Smooth muscle cell (in vitro differentiated cells): Measurements from ENCODE around the gene LONP2. TPM values are rescaled to one million over a fixed set of nuclear protein-coding genes. Genes with fewer than 3 reads are reported as not detected.

ENCODE experiments used
- DNase-seq: peaks from one replicate; lab custom pipeline; 2025; ENCODE audit not compliant: unreplicated experiment; lab: John Stamatoyannopoulos, UW
- H2AFZ ChIP-seq: fragments of 200-600 bp; sonication (generic); 2 replicates; pipeline ENCODE4 v1.6.0; 2016; ENCODE audit warnings: antibody characterized with exemption, low read depth, mild to moderate bottlenecking
- H3F3A ChIP-seq: fragments of 200-600 bp; sonication (generic); 2 replicates; pipeline ENCODE4 v1.6.0; 2017; ENCODE audit warnings: antibody characterized with exemption, low read depth
- H3K27ac ChIP-seq: fragments of 200-600 bp; sonication (generic); 2 replicates; pipeline ENCODE4 v1.5.1; 2016; ENCODE audit warnings: low read depth, mild to moderate bottlenecking
- H3K27me3 ChIP-seq: fragments of 200-600 bp; sonication (generic); 2 replicates; pipeline ENCODE4 v1.6.1; 2016; ENCODE audit warnings: low read depth, mild to moderate bottlenecking
- H3K36me3 ChIP-seq: fragments of 200-600 bp; sonication (generic); 2 replicates; pipeline ENCODE4 v1.5.1; 2016; ENCODE audit warnings: low read depth
- H3K4me1 ChIP-seq: fragments of 200-600 bp; sonication (generic); 2 replicates; pipeline ENCODE4 v1.5.1; 2016; ENCODE audit warnings: low read depth
- H3K4me2 ChIP-seq: fragments of 200-600 bp; sonication (generic); 2 replicates; pipeline ENCODE4 v1.6.0; 2016; ENCODE audit warnings: mild to moderate bottlenecking
- H3K4me3 ChIP-seq: fragments of 200-600 bp; sonication (generic); 2 replicates; pipeline ENCODE4 v1.5.1; 2016; ENCODE audit warnings: mild to moderate bottlenecking
- H3K79me2 ChIP-seq: fragments of 200-600 bp; sonication (generic); 2 replicates; pipeline ENCODE4 v1.6.0; 2016; ENCODE audit warnings: low read depth, mild to moderate bottlenecking
- H3K9ac ChIP-seq: fragments of 200-600 bp; sonication (generic); 2 replicates; pipeline ENCODE4 v1.6.0; 2016; ENCODE audit warnings: low read depth
- H3K9me3 ChIP-seq: fragments of 200-600 bp; sonication (generic); replicated peaks from 2 replicates; pipeline ENCODE4 v1.5.1; 2016; ENCODE audit warnings: low read depth
- H4K20me1 ChIP-seq: fragments of 200-600 bp; sonication (generic); 2 replicates; pipeline ENCODE4 v1.6.0; 2016; ENCODE audit warnings: low read depth
- WGBS: methylation state at CpG from one replicate; pipeline ENCODE4 v1.1.7; 2016; ENCODE audit warnings: low lambda C conversion rate; 5-methylcytosine and 5-hydroxymethylcytosine counted together
- polyA plus RNA-seq: library from polyadenylated mRNA; unstranded; fragments of >200 nt; fragmentation: Nextera tagmentation; extraction: Ambion mirVana; gene quantifications from 2 replicates; pipeline ENCODE4 v1.2.1, GENCODE V29; 2016
- total RNA-seq: library from RNA; depleted of rRNA; stranded (reverse); fragments of >200 nt; gene quantifications from 2 replicates; pipeline ENCODE4 v1.2.3, GENCODE V29; 2014
- TF ChIP-seq, protein P1 (sequence below): fragments of 200-600 bp; sonication (generic); IDR thresholded peaks from 2 replicates; pipeline ENCODE4 v1.5.1; 2017; ENCODE audit warnings: borderline replicate concordance, mild to moderate bottlenecking, antibody characterized with exemption; ENCODE audit not compliant: insufficient read depth, poor library complexity, severe bottlenecking

LONP2 gene
- total and polyA plus RNA-seq, 2 experiments from 2014 or later = 30.4 to 37.4 TPM

DNA sequence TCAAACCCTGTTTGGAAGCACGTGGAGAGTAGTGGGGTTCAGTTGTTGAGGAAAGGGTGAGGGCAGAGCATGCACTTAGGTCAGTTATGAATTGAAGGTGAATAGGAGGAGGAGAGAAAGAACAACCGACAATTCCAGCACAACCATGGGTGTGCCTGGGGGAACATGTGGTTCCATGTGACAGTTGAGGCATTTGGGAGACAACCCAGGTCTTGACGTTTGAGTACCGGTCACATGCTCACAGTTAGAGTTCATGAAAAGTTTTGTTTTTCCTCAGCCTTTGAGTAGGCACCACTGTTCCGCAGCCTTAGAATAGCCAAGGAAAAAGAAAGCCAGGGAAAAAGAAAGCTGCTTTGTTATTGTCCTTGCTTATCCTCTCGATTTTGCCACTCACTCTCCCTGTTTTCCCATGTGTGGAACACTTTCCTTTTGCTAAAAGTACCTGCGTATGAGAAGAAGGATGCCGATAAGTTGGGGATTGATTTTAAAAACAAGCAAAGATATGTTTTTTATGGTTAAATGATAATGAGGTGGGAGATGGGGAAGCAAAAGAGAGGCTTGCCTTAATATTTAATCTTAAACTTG is 28.8 kb downstream of the LONP2 start:
- no peak overlapping the region for H3K4me2 ChIP-seq
- H4K20me1 ChIP-seq = peaks cover 46% of the 10 kb centered on the region
- H3K9me3 ChIP-seq = no peaks in the 10 kb centered on the region
- TF ChIP-seq, protein P1, sequence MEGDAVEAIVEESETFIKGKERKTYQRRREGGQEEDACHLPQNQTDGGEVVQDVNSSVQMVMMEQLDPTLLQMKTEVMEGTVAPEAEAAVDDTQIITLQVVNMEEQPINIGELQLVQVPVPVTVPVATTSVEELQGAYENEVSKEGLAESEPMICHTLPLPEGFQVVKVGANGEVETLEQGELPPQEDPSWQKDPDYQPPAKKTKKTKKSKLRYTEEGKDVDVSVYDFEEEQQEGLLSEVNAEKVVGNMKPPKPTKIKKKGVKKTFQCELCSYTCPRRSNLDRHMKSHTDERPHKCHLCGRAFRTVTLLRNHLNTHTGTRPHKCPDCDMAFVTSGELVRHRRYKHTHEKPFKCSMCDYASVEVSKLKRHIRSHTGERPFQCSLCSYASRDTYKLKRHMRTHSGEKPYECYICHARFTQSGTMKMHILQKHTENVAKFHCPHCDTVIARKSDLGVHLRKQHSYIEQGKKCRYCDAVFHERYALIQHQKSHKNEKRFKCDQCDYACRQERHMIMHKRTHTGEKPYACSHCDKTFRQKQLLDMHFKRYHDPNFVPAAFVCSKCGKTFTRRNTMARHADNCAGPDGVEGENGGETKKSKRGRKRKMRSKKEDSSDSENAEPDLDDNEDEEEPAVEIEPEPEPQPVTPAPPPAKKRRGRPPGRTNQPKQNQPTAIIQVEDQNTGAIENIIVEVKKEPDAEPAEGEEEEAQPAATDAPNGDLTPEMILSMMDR = no peak
- no peaks in the 10 kb centered on the region for H3K27me3 ChIP-seq
- H3K79me2 ChIP-seq = peaks cover 9% of the 10 kb centered on the region
- H2AFZ ChIP-seq = no peak overlapping the region
- DNase-seq = no peak
- H3K4me3 ChIP-seq = no peak overlapping the region
- no peaks in the 10 kb centered on the region for H3K4me1 ChIP-seq
- H3K36me3 ChIP-seq = peaks cover 6% of the 10 kb centered on the region
- no peak overlapping the region for H3K9ac ChIP-seq
- no peak overlapping the region for H3K27ac ChIP-seq
- WGBS = 88% methylated on average over 8 of the region's 8 CpGs
- no peaks in the 10 kb centered on the region for H3F3A ChIP-seq

DNA sequence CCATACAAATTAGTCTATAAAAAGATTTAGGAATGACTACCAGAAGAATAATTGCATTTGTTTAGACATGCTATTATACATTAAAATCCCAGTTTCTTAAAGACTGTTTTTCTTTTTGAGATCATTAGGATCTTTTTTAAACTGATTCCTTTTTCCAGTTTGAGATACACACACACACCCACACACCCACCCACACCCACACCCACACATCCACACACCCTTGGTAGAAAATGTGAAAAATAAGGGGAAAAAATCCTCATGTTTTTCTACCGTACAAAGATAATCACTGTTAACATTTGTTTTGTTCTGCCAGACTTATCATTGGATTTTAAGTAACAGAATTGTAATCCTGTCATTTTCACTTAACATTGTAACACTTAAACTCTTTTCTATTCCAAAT is 30.4 kb downstream of the LONP2 start:
- 100% methylated on average over 1 of the region's 1 CpG for WGBS
- Histone ChIP-seq H3K4me1 (no peaks in the 10 kb centered on the region), H3K9me3 (no peaks in the 10 kb centered on the region), H3K79me2 (peaks cover 9% of the 10 kb centered on the region), H3K27me3 (no peaks in the 10 kb centered on the region), H3K9ac (no peak overlapping the region), H3K4me3 (no peak overlapping the region), H3K36me3 (peaks cover 6% of the 10 kb centered on the region), H4K20me1 (peaks cover 41% of the 10 kb centered on the region), H2AFZ (no peak overlapping the region), H3F3A (no peaks in the 10 kb centered on the region), H3K4me2 (no peak overlapping the region), H3K27ac (no peak overlapping the region)
- TF ChIP-seq, protein P1 = no peak
- no peak for DNase-seq

DNA sequence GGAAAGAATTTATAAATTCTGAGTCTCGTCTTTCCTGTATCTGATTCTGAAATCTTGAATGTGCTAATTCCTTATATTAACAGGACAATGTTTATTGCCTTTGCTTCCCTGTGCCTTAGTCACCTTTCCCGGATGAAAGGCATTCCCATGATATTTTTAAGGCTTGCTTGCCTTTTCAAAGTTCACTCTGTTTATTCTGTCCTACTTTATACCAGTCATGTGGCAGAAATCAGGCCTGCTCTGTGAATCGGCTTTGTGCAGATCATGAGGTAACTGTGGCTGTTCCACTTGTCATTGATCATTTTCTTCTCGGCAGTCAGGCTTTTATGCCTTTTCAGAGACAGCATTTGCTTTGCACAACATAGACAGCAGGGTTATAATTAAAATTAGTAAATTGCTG is 32.0 kb downstream of the LONP2 start:
- Histone ChIP-seq H3K4me3 (no peak overlapping the region), H3K9me3 (no peaks in the 10 kb centered on the region), H3K79me2 (peaks cover 9% of the 10 kb centered on the region), H3K4me2 (no peak overlapping the region), H3K36me3 (peaks cover 6% of the 10 kb centered on the region), H3K4me1 (no peaks in the 10 kb centered on the region), H2AFZ (no peak overlapping the region), H3K27me3 (no peaks in the 10 kb centered on the region), H4K20me1 (peaks cover 49% of the 10 kb centered on the region), H3F3A (no peaks in the 10 kb centered on the region), H3K9ac (no peak overlapping the region), H3K27ac (no peak overlapping the region)
- TF ChIP-seq, protein P1 = no peak
- DNase-seq = no peak
- WGBS = 66% methylated on average over 4 of the region's 4 CpGs

DNA sequence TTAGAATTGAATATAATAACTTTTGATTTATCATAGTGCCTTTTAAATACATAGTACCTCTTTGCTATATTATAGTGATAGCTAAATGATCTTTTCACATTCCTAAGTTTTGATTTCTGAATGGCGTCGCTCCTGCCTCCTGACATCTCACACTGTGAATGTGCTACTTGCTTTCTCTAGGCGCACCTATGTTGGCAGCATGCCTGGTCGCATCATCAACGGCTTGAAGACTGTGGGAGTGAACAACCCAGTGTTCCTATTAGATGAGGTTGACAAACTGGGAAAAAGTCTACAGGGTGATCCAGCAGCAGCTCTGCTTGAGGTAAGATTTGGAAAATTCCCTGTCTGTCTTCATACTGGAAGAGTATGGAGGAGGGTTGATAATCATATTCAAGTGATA is 33.1 kb downstream of the LONP2 start:
- no peaks in the 10 kb centered on the region for H3K9me3 ChIP-seq
- WGBS = 97% methylated on average over 5 of the region's 5 CpGs
- peaks cover 6% of the 10 kb centered on the region for H3K36me3 ChIP-seq
- H3K27me3 ChIP-seq = no peaks in the 10 kb centered on the region
- H3K4me3 ChIP-seq = no peak overlapping the region
- H3K4me2 ChIP-seq = no peak overlapping the region
- H3K4me1 ChIP-seq = no peaks in the 10 kb centered on the region
- no peak for DNase-seq
- H2AFZ ChIP-seq = no peak overlapping the region
- no peak overlapping the region for H3K27ac ChIP-seq
- peaks cover 44% of the 10 kb centered on the region for H4K20me1 ChIP-seq
- TF ChIP-seq, protein P1 = no peak
- no peaks in the 10 kb centered on the region for H3F3A ChIP-seq
- no peak overlapping the region for H3K9ac ChIP-seq
- H3K79me2 ChIP-seq = peaks cover 4% of the 10 kb centered on the region
